CD14-positive monocyte (primary cell): Measurements from ENCODE around the gene SCN5A. TPM values are rescaled to one million over a fixed set of nuclear protein-coding genes. Genes with fewer than 3 reads are reported as not detected.

Experiments
- DNase-seq, 3 donors: peaks; one replicate each; pipeline ENCODE4 v3.0.0-alpha.2; 2011 to 2022
- H2AFZ ChIP-seq: 2 replicates; pipeline ENCODE4 v1.6.0; 2012; ENCODE audit warnings: mild to moderate bottlenecking, low read depth, low read length, inconsistent platforms; ENCODE audit not compliant: insufficient read depth, poor library complexity, severe bottlenecking
- H3K27ac ChIP-seq, 2 donors: 1 replicate in 1 of 2; 2 replicates in 1 of 2; pipeline ENCODE4 v1.5.1; 2012 to 2013; ENCODE audit warnings: low read length in 2 of 2, control low read depth in 1 of 2, inconsistent platforms in 1 of 2, low read depth in 1 of 2, mild to moderate bottlenecking in 1 of 2
- H3K27me3 ChIP-seq, 2 donors: one replicate each; pipeline versions ENCODE4 v1.6.0 to v1.6.1; 2011 to 2013; ENCODE audit warnings: low read length in 2 of 2; ENCODE audit not compliant: control insufficient read depth in 2 of 2, insufficient read depth in 2 of 2
- H3K36me3 ChIP-seq, 2 donors: replicated peaks in 1 of 2; 1 replicate in 1 of 2; 2 replicates in 1 of 2; pipeline versions ENCODE4 v1.5.1 to v1.6.1; 2012 to 2013; ENCODE audit warnings: low read length in 2 of 2, control low read depth in 1 of 2, inconsistent platforms in 1 of 2, mild to moderate bottlenecking in 1 of 2; ENCODE audit not compliant: insufficient read depth in 2 of 2, control insufficient read depth in 1 of 2
- H3K4me1 ChIP-seq, 2 donors: 1 replicate in 1 of 2; 2 replicates in 1 of 2; pipeline versions ENCODE4 v1.5.1 to v1.6.1; 2012 to 2013; ENCODE audit warnings: low read length in 2 of 2, control low read depth in 1 of 2, inconsistent platforms in 1 of 2, mild to moderate bottlenecking in 1 of 2, moderate library complexity in 1 of 2; ENCODE audit not compliant: insufficient read depth in 2 of 2, control insufficient read depth in 1 of 2
- H3K4me2 ChIP-seq: replicated peaks from 2 replicates; pipeline ENCODE3; 2012; ENCODE audit warnings: low read length, moderate library complexity, mild to moderate bottlenecking; ENCODE audit not compliant: poor library complexity, severe bottlenecking; ENCODE audit errors: extremely low read depth
- H3K4me3 ChIP-seq, 3 experiments: fragments of 200-600 bp in 1 of 3; sonication (generic) in 1 of 3; replicated peaks in 1 of 3; 1 replicate in 2 of 3; 2 replicates in 1 of 3; pipeline ENCODE4 v1.5.1; 2011 to 2013; ENCODE audit warnings: low read length in 3 of 3, mild to moderate bottlenecking in 3 of 3, control low read depth in 2 of 3, low read depth in 2 of 3, inconsistent platforms in 1 of 3, moderate library complexity in 1 of 3
- H3K79me2 ChIP-seq: 2 replicates; pipeline ENCODE4 v1.6.0; 2012; ENCODE audit warnings: mild to moderate bottlenecking, control low read depth, inconsistent platforms, low read length, moderate library complexity; ENCODE audit not compliant: insufficient read depth
- H3K9ac ChIP-seq: 2 replicates; pipeline ENCODE4 v1.6.0; 2017; ENCODE audit warnings: low read length, mild to moderate bottlenecking; ENCODE audit not compliant: insufficient read depth, poor library complexity, severe bottlenecking
- H3K9me3 ChIP-seq, 2 donors: replicated peaks in 1 of 2; 1 replicate in 1 of 2; 2 replicates in 1 of 2; pipeline versions ENCODE4 v1.5.1 to v1.6.1; 2012 to 2013; ENCODE audit warnings: low read length in 2 of 2, control low read depth in 1 of 2; ENCODE audit not compliant: control insufficient read depth in 1 of 2, insufficient read depth in 1 of 2
- H4K20me1 ChIP-seq: 2 replicates; pipeline ENCODE4 v1.6.0; 2012; ENCODE audit warnings: mild to moderate bottlenecking, low read length, control low read depth, moderate library complexity; ENCODE audit not compliant: insufficient read depth
- H3K27ac Mint-ChIP-seq, 7 donors: one replicate each; pipeline ENCODE4 v1.8.0; 2020; ENCODE audit warnings: mild to moderate bottlenecking in 7 of 7, mixed read lengths in 7 of 7, moderate library complexity in 6 of 7, inconsistent platforms in 2 of 7
- H3K27me3 Mint-ChIP-seq, 3 donors: one replicate each; pipeline ENCODE4 v1.8.0; 2021 to 2022; ENCODE audit warnings: low read depth in 3 of 3, mild to moderate bottlenecking in 3 of 3, mixed read lengths in 3 of 3, moderate library complexity in 3 of 3, inconsistent platforms in 1 of 3
- H3K36me3 Mint-ChIP-seq, 2 donors: one replicate each; pipeline ENCODE4 v1.8.0; 2020; ENCODE audit warnings: mixed read lengths in 2 of 2, inconsistent platforms in 1 of 2, mild to moderate bottlenecking in 1 of 2
- H3K4me1 Mint-ChIP-seq: one replicate; pipeline ENCODE4 v1.8.0; 2020; ENCODE audit warnings: mild to moderate bottlenecking, mixed read lengths
- H3K4me3 Mint-ChIP-seq, 2 donors: one replicate each; pipeline ENCODE4 v1.8.0; 2020; ENCODE audit warnings: mild to moderate bottlenecking in 2 of 2, mixed read lengths in 2 of 2, moderate library complexity in 1 of 2
- H3K9me3 Mint-ChIP-seq, 7 donors: one replicate each; pipeline ENCODE4 v1.8.0; 2020 to 2022; ENCODE audit warnings: mixed read lengths in 7 of 7, mild to moderate bottlenecking in 6 of 7, moderate library complexity in 6 of 7, inconsistent platforms in 2 of 7
- WGBS: methylation state at CpG from one replicate; pipeline ENCODE4 v1.1.5; 2013; ENCODE audit warnings: missing lambda C conversion rate; ENCODE audit not compliant: insufficient coverage; 5-methylcytosine and 5-hydroxymethylcytosine counted together
- intact Hi-C, 2 donors: fragments of 100-400 bp; cut with micrococcal nuclease; formaldehyde crosslinking; loops; one replicate each; pipeline versions ENCODE4 v1.15.0 to v1.15.1; 2023
- polyA plus RNA-seq, 3 donors: library from polyadenylated mRNA; depleted of rRNA in 1 of 3; unstranded in 2 of 3; stranded (reverse) in 1 of 3; fragments of 300-500 nt in 2 of 3; fragments of >200 nt in 1 of 3; fragmentation: Illumina TruSeq in 2 of 3; gene quantifications; 1 replicate in 2 of 3; 2 replicates in 1 of 3; pipeline ENCODE4 v1.2.3, GENCODE V29; 2012 to 2021
- TF ChIP-seq, protein P1 (sequence below): fragments of 200-600 bp; IDR thresholded peaks from one replicate; pipeline ENCODE4 v1.8.0; 2022; ENCODE audit warnings: antibody characterized with exemption, mild to moderate bottlenecking

SCN5A gene
- polyA plus RNA-seq, 3 donors = not detected

DNA sequence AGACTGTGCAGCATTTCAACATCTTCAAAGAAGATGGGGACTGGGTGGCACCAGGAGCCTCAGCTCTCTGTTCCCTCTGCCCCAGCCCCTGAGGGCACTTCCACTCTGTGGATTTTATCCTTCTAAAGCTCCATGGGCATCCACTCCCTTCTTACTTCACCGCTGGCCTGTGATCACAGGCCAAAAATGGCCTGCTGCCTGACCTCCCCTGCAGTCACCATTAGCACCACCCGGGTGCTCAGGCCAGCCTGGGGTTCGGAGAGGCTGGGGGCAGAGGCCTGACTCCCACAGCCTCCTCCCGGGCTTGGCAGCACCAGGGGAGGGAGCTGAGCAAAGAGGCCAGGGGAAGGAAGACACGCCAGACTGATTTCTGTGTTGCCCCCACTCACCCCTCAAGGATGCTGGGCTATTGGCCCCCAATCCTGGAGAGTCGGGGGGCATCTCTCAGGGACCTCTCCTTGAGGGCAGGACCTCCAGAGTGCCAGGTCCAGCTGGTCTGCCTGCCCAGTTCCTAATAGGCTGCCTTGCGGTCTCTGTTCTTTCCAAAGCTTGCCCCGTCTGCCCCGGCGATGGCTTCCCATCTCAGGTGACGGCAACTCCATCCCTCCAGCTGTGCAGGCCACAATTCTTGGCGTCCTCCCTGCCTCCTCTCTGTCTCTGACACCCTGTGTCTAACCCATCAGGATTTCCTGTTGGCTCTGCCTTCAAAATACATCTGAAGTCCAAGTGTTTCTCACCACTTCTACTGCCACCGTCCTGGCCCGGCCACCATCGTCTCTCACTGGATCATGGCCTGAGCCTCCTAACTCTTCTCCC, 86.2 kb downstream of the SCN5A start:
- intact Hi-C loops = no loop called here
- Histone ChIP-seq H3K27me3 (no peaks in the 10 kb centered on the region), H3K9me3 (no peaks in the 10 kb centered on the region), H4K20me1 (no peaks in the 10 kb centered on the region), H3K27ac (no peak overlapping the region), H3K36me3 (no peaks in the 10 kb centered on the region), H3K4me3 (no peak overlapping the region), H3K4me2 (no peak overlapping the region), H2AFZ (no peak overlapping the region), H3K4me1 (no peaks in the 10 kb centered on the region), H3K9ac (no peak overlapping the region), H3K79me2 (no peaks in the 10 kb centered on the region)
- Mint-ChIP-seq H3K4me1 (peaks cover 8% of the 10 kb centered on the region), H3K27me3 (peaks cover 0 to 4% (median 3%) of the 10 kb centered on the region in 3 donors), H3K36me3 (no peaks in the 10 kb centered on the region), H3K27ac (no peak overlapping the region), H3K9me3 (peaks cover 0 to 5% (median 0%) of the 10 kb centered on the region in 7 donors), H3K4me3 (no peak overlapping the region)
- DNase-seq = no peak
- TF ChIP-seq, protein P1, sequence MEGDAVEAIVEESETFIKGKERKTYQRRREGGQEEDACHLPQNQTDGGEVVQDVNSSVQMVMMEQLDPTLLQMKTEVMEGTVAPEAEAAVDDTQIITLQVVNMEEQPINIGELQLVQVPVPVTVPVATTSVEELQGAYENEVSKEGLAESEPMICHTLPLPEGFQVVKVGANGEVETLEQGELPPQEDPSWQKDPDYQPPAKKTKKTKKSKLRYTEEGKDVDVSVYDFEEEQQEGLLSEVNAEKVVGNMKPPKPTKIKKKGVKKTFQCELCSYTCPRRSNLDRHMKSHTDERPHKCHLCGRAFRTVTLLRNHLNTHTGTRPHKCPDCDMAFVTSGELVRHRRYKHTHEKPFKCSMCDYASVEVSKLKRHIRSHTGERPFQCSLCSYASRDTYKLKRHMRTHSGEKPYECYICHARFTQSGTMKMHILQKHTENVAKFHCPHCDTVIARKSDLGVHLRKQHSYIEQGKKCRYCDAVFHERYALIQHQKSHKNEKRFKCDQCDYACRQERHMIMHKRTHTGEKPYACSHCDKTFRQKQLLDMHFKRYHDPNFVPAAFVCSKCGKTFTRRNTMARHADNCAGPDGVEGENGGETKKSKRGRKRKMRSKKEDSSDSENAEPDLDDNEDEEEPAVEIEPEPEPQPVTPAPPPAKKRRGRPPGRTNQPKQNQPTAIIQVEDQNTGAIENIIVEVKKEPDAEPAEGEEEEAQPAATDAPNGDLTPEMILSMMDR = no peak
- 95% methylated on average over 12 of the region's 15 CpGs for WGBS

DNA sequence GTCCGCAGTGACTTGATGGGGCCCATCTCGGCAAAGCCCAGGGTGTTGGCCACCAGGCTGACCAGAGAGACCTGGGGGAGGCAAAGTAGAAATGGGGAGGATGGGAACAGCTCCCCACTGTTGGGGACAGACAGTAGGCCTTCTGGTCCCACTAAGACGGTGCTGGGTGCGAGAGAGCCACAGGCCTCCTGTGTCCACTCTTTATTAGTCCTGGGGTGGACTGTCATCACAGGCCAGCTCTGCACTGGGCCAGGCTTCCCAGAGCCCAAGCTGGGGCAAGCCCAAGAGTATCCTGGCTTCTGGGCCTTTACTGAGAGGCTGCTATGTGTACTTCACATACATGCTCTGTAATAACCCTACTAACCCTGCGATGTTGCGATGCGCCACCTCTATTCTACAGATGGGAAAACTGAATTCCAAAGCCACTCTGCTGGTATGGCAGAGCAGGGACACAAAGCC, 87.0 kb downstream of the SCN5A start:
- no peaks in the 10 kb centered on the region for H3K9me3 ChIP-seq
- no peak overlapping the region for H2AFZ ChIP-seq
- H3K36me3 ChIP-seq = no peaks in the 10 kb centered on the region
- no peak overlapping the region for H3K27ac ChIP-seq
- Mint-ChIP-seq H3K27me3 (peaks cover 0 to 8% (median 4%) of the 10 kb centered on the region in 3 donors), H3K4me3 (no peak overlapping the region), H3K9me3 (peaks cover 0 to 5% (median 0%) of the 10 kb centered on the region in 7 donors), H3K4me1 (peaks cover 8% of the 10 kb centered on the region), H3K27ac (no peak overlapping the region), H3K36me3 (no peaks in the 10 kb centered on the region)
- no peak overlapping the region for H3K4me3 ChIP-seq
- intact Hi-C loops = no loop called here
- H3K4me1 ChIP-seq = no peaks in the 10 kb centered on the region
- H3K4me2 ChIP-seq = no peak overlapping the region
- 77% methylated on average over 4 of the region's 7 CpGs for WGBS
- H3K27me3 ChIP-seq = no peaks in the 10 kb centered on the region
- TF ChIP-seq, protein P1 = no peak
- no peaks in the 10 kb centered on the region for H4K20me1 ChIP-seq
- no peak for DNase-seq
- H3K79me2 ChIP-seq = no peaks in the 10 kb centered on the region
- H3K9ac ChIP-seq = no peak overlapping the region
